Activated CD4-positive, alpha-beta T cell treated with anti-CD3 and anti-CD28 coated beads, Interleukin-2, amount 50 U/mL, for 1 hour (primary cell): ENCODE measurements around the gene SPRN.
"Not testable (repeated sequence)": the region's sequence is repeated elsewhere in the genome, so short reads cannot be mapped to it uniquely, and the experiment has no call there.

Source experiments
- DNase-seq: peaks from one replicate; pipeline ENCODE4 v3.0.0-alpha.2; 2020

The SPRN gene

DNA sequence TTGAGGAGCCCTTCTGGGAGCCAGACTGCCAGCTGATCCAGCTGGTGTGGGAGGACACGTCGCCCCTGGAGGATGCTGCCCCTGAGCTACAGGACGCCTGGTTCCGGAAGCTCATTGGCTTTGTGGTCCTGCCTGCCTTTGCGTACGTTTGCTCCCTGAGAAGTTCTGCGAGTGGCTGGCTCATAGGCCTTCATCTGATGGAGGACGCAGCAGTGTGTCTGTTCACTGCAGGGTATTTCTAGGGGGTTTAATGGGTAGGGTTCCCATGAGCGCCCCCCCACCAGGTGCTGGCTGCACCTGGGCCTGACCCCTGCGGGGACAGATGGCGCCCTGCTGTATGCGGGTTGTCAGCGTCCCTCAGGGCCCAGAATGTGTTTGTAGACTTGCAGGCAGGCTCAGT is 40.4 kb downstream of the SPRN start:
- no peak for DNase-seq

DNA sequence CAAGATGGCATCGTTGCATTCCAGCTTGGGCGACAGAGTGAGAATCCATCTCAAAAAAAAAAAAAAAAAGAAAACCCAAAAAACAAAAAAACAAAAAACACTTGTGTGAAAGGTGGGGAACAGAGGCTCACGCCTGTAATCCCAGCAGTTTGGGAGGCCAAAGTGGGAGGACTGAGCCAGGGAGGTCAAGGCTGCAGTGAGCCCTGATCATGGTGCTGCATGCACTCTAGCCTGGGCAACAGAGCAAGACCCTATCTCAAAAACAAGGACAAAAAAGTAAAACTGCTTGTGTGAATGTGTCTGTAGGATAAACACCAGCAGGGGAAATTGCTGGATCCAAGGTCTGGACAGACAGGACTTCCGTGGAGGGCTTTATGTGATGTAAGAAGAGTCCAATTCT is 40.9 kb downstream of the SPRN start:
- no peak for DNase-seq

DNA sequence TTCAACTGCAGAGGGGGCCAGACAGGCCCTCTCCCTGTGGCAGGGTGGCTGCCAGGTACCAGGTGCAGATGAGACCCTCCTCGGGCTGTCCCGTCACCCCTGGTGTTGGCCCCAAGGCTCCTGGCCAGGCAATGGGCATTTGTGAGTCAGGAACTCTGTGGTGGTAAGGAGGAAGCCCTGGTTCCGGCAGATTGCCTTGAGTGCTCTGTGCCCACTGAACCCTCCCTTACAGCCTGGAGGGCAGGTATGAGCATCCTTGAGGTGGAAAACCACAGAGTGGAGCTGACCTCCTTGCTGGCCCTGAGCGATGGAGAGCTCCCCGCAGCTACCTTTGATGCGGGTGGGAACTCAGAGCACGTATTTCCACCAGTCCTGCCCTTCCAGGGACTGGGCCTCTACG is 43.4 kb downstream of the SPRN start:
- no peak for DNase-seq

DNA sequence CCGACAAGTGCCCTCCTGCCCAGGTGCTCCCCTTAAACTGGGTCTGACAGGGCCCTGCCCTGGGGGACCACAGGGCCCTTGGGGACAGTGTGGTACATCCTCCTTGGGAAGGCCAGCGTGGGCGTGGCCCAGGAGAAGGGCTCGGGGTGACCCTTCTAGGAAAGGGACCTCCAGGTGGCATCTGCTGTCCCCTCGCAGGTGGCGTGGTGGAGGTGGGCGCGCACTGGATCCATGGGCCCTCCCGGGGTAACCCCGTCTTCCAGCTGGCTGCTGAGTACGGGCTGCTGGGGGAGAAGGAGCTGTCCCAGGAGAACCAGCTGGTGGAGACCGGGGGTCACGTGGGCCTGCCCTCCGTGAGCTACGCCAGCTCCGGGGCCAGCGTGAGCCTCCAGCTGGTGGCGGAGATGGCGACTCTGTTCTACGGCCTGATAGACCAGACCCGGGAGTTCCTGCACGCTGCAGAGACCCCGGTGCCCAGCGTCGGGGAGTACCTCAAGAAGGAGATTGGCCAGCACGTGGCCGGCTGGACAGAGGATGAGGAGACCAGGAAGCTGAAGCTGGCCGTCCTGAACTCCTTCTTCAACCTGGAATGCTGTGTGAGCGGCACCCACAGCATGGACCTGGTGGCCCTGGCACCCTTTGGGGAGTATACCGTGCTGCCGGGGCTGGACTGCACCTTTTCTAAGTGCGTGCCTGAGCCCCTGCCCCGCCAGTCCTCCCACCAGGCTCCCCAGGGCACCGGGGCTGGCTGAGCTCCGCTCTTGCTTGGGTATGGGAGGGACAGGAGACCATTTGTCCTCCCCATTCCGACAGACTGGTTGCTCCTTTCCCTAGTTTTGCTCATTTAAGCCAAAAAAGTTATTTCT is 44.4 kb downstream of the SPRN start:
- no peak for DNase-seq

DNA sequence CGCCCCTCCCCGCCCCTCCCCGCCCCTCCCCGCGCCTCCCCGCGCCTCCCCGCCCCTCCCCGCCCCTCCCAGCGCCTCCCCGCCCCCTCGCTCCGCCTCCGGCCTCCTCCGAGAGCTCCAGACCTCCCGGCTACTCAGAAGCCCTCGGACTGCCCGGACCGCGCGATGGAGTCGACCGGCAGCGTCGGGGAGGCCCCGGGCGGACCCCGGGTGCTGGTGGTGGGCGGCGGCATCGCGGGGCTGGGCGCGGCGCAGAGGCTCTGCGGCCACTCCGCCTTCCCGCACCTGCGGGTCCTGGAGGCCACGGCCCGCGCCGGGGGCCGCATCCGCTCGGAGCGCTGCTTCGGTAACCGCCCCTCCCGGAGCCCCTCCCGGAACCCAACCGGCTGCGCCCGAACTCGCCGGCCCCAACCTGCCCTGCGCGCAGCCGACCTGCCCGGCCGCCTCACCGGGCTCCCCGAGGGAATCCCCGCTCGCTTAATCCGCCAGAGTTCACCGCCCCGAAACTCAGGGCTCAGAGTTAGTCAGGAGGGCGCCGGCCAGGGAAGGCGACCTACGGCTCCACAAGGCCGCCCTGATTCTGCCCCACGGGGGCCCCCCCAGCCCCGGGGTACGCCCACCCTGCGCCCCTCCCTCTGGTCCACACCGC is 45.1 kb downstream of the SPRN start, which contains the start of gene PAOX:
TSS of gene PAOX (plus strand) at position 111 of the 649 bp plus-strand sequence. CDS start at position 166, 55 bp downstream.
- DNase-seq: peak; percentile 46

DNA sequence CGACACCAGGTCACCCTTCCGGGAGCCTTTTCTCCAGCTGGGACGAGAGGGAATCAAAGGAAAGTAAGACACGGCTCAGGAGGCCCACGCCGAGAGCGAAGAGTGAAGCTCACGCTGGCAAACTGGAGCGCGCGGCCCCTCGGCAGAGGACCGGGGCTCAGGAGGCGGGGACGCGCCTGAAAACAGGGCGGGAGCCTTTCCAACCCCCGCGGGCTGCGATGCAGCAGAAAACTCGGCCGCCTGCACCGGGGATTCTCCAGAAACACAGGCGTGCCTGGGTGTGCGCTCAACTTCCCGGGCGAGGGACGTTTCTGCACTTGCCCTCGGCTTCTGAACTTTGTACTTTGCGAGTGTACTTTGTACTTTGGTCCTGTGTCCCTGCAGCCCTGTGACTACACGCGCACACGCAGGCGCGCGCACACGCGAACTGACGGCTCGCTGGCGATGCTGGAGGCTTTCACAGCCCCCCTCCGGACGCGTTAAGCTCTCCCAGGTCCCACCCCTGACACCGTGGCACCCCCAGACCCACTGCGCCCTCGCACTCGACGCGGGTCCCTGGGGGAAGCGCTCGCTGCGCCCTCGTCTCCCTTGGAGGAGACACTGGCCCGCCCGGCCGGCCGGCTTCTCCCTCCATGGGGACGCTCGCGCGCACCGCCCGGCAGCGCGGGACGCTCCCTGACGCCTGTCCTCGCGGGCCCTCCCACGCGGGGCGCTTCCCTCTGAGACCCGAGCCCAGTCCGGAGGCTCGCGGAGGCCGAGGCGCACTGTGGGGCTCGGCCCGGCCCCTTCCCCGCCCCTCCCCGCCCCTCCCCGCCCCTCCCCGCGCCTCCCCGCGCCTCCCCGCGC is 46.0 kb downstream of the SPRN start:
- peak; percentile 53 for DNase-seq

DNA sequence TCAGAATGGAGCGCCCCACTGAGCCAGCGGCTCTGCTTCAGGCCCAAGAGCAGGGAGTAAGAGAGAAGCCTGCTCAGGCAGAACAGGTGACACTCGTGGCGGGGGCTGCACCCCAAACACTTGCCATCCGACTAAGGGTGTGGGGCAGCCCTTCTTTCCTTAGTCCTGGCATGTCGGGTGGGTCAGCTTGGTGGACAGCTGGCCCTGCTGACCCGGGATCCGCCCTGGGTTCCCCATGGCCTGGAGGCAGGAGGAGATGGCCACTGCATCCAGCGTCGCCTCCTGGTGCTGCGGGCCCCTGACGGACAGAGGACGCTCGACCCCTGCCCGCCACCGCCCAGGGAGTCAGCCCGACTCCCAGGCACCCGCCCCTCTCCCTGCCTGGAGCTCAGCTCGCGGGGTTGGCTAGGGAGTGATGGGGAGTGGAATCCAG is 46.6 kb downstream of the SPRN start:
- DNase-seq: no peak

DNA sequence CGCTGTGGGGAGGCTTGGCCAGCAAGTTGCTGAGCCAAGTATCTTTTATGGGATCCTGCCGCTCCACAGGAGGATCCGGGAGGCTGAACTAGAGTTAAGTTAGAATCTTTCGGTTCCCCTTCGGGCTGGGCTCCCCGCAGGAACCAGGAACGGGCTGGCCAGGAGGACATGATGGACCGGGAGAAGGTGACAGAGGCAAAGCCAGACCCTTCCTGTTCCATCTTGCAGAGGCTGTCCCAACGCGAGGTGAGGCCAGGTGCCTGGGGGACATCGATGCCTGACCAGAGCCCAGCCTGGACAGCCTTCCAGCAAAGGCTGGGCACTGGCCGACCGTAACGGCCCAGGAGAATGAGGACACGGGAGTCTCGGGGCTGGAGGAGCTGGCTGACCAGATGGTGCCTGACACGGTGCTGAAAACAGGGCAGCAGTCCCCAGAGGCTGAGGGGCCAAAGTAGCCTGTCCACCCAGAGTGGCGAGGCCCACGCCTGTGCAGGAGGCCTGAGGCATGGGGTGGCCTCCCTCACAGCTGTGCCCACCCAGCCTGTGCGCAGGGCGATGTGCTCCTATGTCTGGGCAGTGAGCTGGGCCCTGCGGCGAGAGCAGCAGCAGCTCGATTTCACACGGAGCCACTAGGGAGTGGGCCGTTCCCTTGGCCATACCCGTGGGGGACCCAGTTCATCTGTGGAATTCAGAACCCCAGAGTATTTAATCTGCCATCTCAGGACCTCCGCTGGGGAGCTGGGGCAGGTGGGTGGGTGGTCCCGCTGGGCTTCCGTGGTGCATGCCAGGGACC is 47.2 kb downstream of the SPRN start:
- DNase-seq: no peak

DNA sequence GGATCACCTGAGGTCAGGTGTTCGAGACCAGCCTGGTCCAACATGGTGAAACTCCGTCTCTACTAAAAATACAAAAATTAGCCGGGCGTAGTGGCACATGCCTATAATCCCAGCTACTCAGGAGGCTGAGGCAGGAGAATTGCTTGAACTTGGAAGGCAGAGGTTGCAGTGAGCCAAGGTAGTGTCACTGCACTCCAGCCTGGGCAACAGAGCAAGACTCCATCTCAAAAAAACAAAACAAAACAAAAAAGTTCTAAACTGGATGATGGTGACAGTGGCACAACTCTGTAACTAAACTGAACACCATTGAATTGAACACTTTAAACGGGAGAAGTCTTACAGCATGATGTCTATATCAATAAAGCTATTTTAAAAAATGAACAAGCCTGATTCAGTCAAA is 48.2 kb downstream of the SPRN start:
- DNase-seq: not testable (repeated sequence)

DNA sequence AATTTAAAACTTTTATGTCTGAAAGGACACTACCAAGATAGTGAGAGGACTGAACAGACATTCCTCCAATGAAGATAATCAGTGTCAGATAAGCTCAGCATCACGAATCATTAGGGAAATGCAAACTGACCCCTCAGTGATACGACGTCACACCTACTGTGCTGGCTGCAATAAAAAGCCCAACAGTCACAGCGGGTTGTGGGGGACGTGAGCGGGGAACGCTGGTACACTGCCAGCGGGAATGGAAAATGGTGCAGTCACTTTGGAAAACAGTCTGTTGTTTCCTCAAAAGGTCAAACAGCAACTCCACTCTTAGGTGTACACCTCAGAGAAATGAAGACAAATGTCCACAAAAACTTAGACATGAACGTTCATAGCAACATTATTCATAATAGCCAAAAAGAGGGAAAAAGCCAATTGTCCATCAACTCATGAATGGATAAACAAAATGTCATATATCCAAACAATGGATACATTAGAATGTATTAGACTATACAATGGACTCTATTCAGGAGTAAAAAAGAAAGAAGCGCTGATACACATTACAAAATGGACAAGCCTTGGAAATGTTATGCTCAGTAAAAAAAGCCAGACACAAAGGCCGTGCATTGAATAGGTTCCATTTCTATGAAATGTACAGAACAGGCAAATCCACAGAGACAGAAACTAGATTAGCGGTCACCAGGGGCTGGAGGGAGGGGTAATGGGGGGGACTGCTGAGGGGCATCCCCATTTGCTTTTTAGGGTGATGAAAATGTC is 48.9 kb downstream of the SPRN start:
- no peak for DNase-seq

DNA sequence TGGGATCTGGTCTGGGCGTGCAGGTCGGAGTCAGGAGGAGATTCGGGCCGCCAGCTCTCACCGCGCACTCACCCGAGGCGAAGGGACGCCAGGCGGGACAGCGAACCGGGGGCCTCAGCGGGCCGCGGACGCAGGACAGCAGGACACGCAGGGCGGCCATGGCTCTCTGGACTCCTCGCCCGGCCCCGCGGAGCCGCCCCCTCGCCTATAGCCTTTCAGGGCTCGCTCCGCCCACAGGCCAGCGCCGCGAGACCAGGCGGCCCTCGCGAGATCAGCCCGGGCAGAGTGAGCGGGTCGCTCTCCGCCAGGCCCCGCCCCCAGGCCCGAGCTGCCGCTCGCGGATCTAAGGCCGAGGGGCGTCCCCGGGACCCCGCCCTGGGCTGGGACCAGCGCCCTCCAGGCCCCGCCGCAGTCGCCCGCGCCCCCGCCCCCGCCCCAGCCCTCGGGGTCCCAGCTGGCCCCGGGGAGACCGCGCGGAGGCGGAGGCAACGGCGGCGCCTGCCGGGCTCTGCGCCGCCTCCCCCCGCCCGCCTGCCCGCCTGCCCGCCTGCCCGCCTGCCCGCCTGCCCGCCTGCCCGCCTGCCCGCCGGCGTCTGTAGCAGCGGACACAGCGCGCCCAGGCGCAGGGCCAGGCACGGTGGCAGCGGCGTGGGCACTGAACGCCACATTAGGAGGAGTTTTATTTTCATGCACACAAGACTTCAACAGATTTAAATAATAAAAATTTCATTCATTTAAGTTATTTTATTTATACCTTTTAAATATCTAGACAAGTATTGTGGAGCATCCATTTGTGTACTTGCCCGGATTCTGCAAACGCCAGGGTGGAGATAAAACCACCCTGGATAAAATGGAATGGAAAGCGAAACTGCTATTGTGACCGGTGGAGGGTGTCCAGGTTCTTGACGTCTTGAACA is 51.0 kb downstream of the SPRN start, which contains the start of gene ECHS1:
TSS of gene ECHS1 (minus strand) at position 181 of the 917 bp plus-strand sequence. CDS start at position 160, 21 bp downstream.
- peak; percentile 89 for DNase-seq

DNA sequence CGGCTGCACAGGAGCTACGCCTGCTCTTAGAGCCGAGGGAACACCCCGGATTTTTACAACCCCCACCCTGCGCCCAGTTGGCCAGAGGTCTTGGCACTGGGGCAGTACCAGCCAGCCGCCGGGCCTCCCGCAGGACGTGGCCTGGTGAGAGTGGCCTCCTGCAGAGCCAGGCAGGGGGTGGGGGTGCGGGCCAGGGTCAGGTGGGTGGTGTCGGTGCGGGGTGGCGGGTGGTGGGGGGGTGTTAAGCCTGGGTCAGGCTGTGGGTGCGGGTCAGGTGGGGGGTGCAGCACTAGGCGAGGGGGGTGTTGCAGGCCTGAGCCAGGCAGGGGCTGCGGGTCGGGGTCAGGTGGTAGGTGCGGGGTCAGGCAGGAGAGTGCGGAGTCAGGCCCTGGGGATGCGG is 51.9 kb downstream of the SPRN start:
- no peak for DNase-seq
